GM23338 (cell line): ENCODE data around the gene RCC2. TPM values are rescaled to one million over a fixed set of nuclear protein-coding genes. Genes with fewer than 3 reads are reported as not detected.
A peak's percentile ranks its signal among the peaks of the same experiment; 100 is the strongest.

Source experiments
- ATAC-seq: fragments of 200-7000 bp; cut with Tn5 transposase; 3 replicates; pipeline ENCODE4 v1.9.1; 2020
- DNase-seq: peaks from one replicate; pipeline ENCODE4 v3.0.0-alpha.2; 2015; ENCODE audit warnings: low spot score
- H2AFZ ChIP-seq: fragments of 200-600 bp; sonication (generic); 2 replicates; pipeline ENCODE4 v1.8.0; 2016; ENCODE audit warnings: antibody characterized with exemption, mild to moderate bottlenecking, moderate library complexity
- H3F3A ChIP-seq: fragments of 200-600 bp; sonication (generic); replicated peaks from 2 replicates; pipeline ENCODE4 v1.8.0; 2017; ENCODE audit warnings: antibody characterized with exemption, mixed run types, low read depth
- H3K27ac ChIP-seq: fragments of 200-600 bp; sonication (generic); 2 replicates; pipeline ENCODE4 v1.6.1; 2016; ENCODE audit warnings: low read depth
- H3K27me3 ChIP-seq: fragments of 200-600 bp; sonication (generic); 2 replicates; pipeline ENCODE4 v1.8.0; 2016; ENCODE audit warnings: mild to moderate bottlenecking, mixed run types, moderate library complexity; ENCODE audit not compliant: insufficient read depth
- H3K36me3 ChIP-seq: fragments of 200-600 bp; sonication (generic); 2 replicates; pipeline ENCODE4 v1.8.0; 2016; ENCODE audit warnings: mild to moderate bottlenecking; ENCODE audit not compliant: insufficient read depth
- H3K4me1 ChIP-seq: fragments of 200-600 bp; sonication (generic); 2 replicates; pipeline ENCODE4 v1.8.0; 2016; ENCODE audit warnings: mild to moderate bottlenecking, moderate library complexity; ENCODE audit not compliant: insufficient read depth
- H3K4me2 ChIP-seq: fragments of 200-600 bp; sonication (generic); 2 replicates; pipeline ENCODE4 v1.7.1; 2017; ENCODE audit warnings: mixed run types
- H3K4me3 ChIP-seq: fragments of 200-600 bp; sonication (generic); 2 replicates; pipeline ENCODE4 v1.6.1; 2016; ENCODE audit warnings: mixed run types
- H3K79me2 ChIP-seq: fragments of 200-600 bp; sonication (generic); replicated peaks from 2 replicates; pipeline ENCODE4 v1.8.0; 2017; ENCODE audit warnings: mild to moderate bottlenecking; ENCODE audit not compliant: insufficient read depth
- H3K9me2 ChIP-seq: fragments of 200-600 bp; sonication (generic); 2 replicates; pipeline ENCODE4 v1.8.0; 2017; ENCODE audit not compliant: insufficient read depth
- H4K20me1 ChIP-seq: fragments of 200-600 bp; sonication (generic); replicated peaks from 2 replicates; pipeline ENCODE4 v1.8.0; 2017; ENCODE audit warnings: mild to moderate bottlenecking; ENCODE audit not compliant: insufficient read depth
- H3K27ac Mint-ChIP-seq: 2 replicates; pipeline ENCODE4 v1.8.0; 2020; ENCODE audit warnings: inconsistent platforms, mild to moderate bottlenecking, moderate library complexity, mixed read lengths
- H3K27me3 Mint-ChIP-seq: 3 replicates; pipeline ENCODE4 v1.8.0; 2022; ENCODE audit warnings: low read depth, mild to moderate bottlenecking, moderate library complexity, mixed read lengths, inconsistent platforms; ENCODE audit not compliant: insufficient read depth, poor library complexity
- H3K36me3 Mint-ChIP-seq: 3 replicates; pipeline ENCODE4 v1.8.0; 2021; ENCODE audit warnings: low read depth, mild to moderate bottlenecking, inconsistent platforms, moderate library complexity, mixed read lengths
- H3K4me1 Mint-ChIP-seq: 3 replicates; pipeline ENCODE4 v1.8.0; 2020; ENCODE audit warnings: mild to moderate bottlenecking, inconsistent platforms, mixed read lengths
- H3K4me3 Mint-ChIP-seq: 3 replicates; pipeline ENCODE4 v1.8.0; 2021; ENCODE audit warnings: moderate library complexity, mild to moderate bottlenecking, inconsistent platforms, mixed read lengths
- H3K9me3 Mint-ChIP-seq: 3 replicates; pipeline ENCODE4 v1.8.0; 2020; ENCODE audit warnings: moderate library complexity, mild to moderate bottlenecking, inconsistent platforms, mixed read lengths
- ETS1 ChIP-seq: IDR thresholded peaks from 2 replicates; pipeline ENCODE4 v1.6.1; 2016; ENCODE audit warnings: antibody characterized with exemption
- EZH2phosphoT487 ChIP-seq: fragments of 200-600 bp; sonication (generic); IDR thresholded peaks from one replicate; pipeline ENCODE4 v1.8.1; 2018; ENCODE audit warnings: antibody characterized with exemption; ENCODE audit not compliant: unreplicated experiment
- JUNB ChIP-seq: IDR thresholded peaks from one replicate; pipeline ENCODE4 v1.6.1; 2016; ENCODE audit warnings: antibody characterized with exemption; ENCODE audit not compliant: unreplicated experiment
- NANOG ChIP-seq: IDR thresholded peaks from 2 replicates; pipeline ENCODE4 v1.6.1; 2016; ENCODE audit warnings: antibody characterized with exemption, borderline replicate concordance
- REST ChIP-seq: IDR thresholded peaks from one replicate; pipeline ENCODE4 v1.6.1; 2018; ENCODE audit warnings: antibody characterized with exemption; ENCODE audit not compliant: unreplicated experiment
- STAT1 ChIP-seq: IDR thresholded peaks from one replicate; pipeline ENCODE4 v1.6.1; 2016; ENCODE audit warnings: antibody characterized with exemption; ENCODE audit not compliant: unreplicated experiment
- ZNF114 ChIP-seq: fragments of 250-450 bp; sonication (Bioruptor Pico); IDR thresholded peaks from 2 replicates; pipeline ENCODE4 v1.5.0; 2020; ENCODE audit warnings: mild to moderate bottlenecking, moderate library complexity
- ZNF331 ChIP-seq: fragments of 250-450 bp; sonication (Bioruptor Pico); IDR thresholded peaks from 2 replicates; pipeline ENCODE4 v1.5.0; 2020; ENCODE audit warnings: low read depth, mild to moderate bottlenecking, moderate library complexity
- ZNF462 ChIP-seq: fragments of 250-450 bp; sonication (Bioruptor Pico); IDR thresholded peaks from 2 replicates; pipeline ENCODE4 v1.5.0; 2020; ENCODE audit warnings: mild to moderate bottlenecking, moderate library complexity
- polyA plus RNA-seq: library from polyadenylated mRNA; unstranded; fragments of >200 nt; fragmentation: Nextera tagmentation; extraction: Ambion mirVana; gene quantifications from 2 replicates; pipeline ENCODE4 v1.2.1, GENCODE V29; 2016
- total RNA-seq: library from RNA; depleted of rRNA; stranded (reverse); fragments of >200 nt; shearing (Covaris generic); gene quantifications from 2 replicates; pipeline ENCODE4 v1.2.3, GENCODE V29; 2014

RCC2 gene
- total and polyA plus RNA-seq, 2 experiments from 2014 or later, result 97.1 to 386 TPM

GRCh38 chr1:17436380-17437174, 2.9 kb downstream of the RCC2 start (continued):
- TF ChIP-seq ZNF331 (CRISPR knock-in tag) (no peak), REST (no peak)

GRCh38 chr1:17434601-17435000, 4.9 kb downstream of the RCC2 start:
- Mint-ChIP-seq H3K4me3 (peak overlapping the region; percentile 83), H3K27ac (peak overlapping the region; percentile 88), H3K36me3 (peaks cover 87% of the 10 kb centered on the region), H3K4me1 (peaks cover 64% of the 10 kb centered on the region), H3K27me3 (peaks cover 28% of the 10 kb centered on the region), H3K9me3 (peaks cover 5% of the 10 kb centered on the region; the same call in 1 of the 3 replicates)
- Histone ChIP-seq H3K4me3 (peak overlapping the region; percentile 80), H3K27me3 (no peaks in the 10 kb centered on the region), H3K4me2 (peak overlapping the region; percentile 96), H3K79me2 (peaks cover 92% of the 10 kb centered on the region), H3K36me3 (peaks cover 24% of the 10 kb centered on the region), H3K27ac (peak overlapping the region; percentile 85), H3K4me1 (peaks cover 62% of the 10 kb centered on the region), H2AFZ (no peak overlapping the region), H3F3A (peaks cover 54% of the 10 kb centered on the region), H3K9me2 (no peaks in the 10 kb centered on the region), H4K20me1 (peaks cover 48% of the 10 kb centered on the region)
- ATAC-seq, result no peak
- TF ChIP-seq STAT1 (no peak), ETS1 (no peak), ZNF462 (CRISPR knock-in tag) (no peak), REST (no peak), EZH2phosphoT487 (no peak), ZNF114 (CRISPR knock-in tag) (no peak), JUNB (no peak), NANOG (no peak)
- peak; percentile 54 for DNase-seq
